IMR-90 (cell line): ENCODE measurements around the gene PIEZO1. TPM values are rescaled to one million over a fixed set of nuclear protein-coding genes. Genes with fewer than 3 reads are reported as not detected.

Experiments
- ATAC-seq: fragments of 200-7000 bp; cut with Tn5 transposase; 2 replicates; pipeline ENCODE4 v1.9.1; 2020; ENCODE audit warnings: low read depth, mild to moderate bottlenecking, moderate library complexity
- BruUV-seq: library from RNA; stranded (reverse); fragments of 400-500 nt; replicated peaks from 2 replicates; lab custom pipeline; 2021; lab: Mats Ljungman, UMichigan
- CTCF ChIA-PET: fragments of 300-600 bp; formaldehyde crosslinking; extraction: SDS; loops from one replicate; lab custom pipeline; 2021; ENCODE audit warnings: antibody characterized with exemption; lab: Yijun Ruan, JAX
- POLR2A ChIA-PET: fragments of 300-600 bp; sonication (Branson Sonifier 250); formaldehyde crosslinking; loops from one replicate; lab custom pipeline; 2022; ENCODE audit warnings: antibody characterized with exemption; ENCODE audit not compliant: unreplicated experiment; lab: Charles Lee
- DNase-seq: peaks from one replicate; pipeline ENCODE4 v3.0.0; 2013
- H2AFZ ChIP-seq: replicated peaks from 2 replicates; pipeline ENCODE3; 2013; ENCODE audit warnings: low read length, mild to moderate bottlenecking; ENCODE audit not compliant: poor library complexity
- H2AK5ac ChIP-seq: 2 replicates; pipeline ENCODE4 v1.6.1; 2013; ENCODE audit warnings: low read depth, low read length, inconsistent platforms
- H2AK9ac ChIP-seq: replicated peaks from 2 replicates; pipeline ENCODE3; 2013; ENCODE audit warnings: mild to moderate bottlenecking, low read depth, low read length, moderate library complexity; ENCODE audit not compliant: poor library complexity
- H2BK120ac ChIP-seq: 2 replicates; pipeline ENCODE4 v1.6.1; 2013; ENCODE audit warnings: low read depth, low read length, inconsistent platforms
- H2BK15ac ChIP-seq: 3 replicates; pipeline ENCODE4 v1.6.1; 2013; ENCODE audit warnings: low read depth, low read length, inconsistent platforms
- H2BK20ac ChIP-seq: 2 replicates; pipeline ENCODE4 v1.6.1; 2013; ENCODE audit warnings: low read depth, mild to moderate bottlenecking, inconsistent platforms, low read length, moderate library complexity
- H2BK5ac ChIP-seq: 2 replicates; pipeline ENCODE4 v1.6.1; 2013; ENCODE audit warnings: mild to moderate bottlenecking, low read depth, low read length, inconsistent platforms; ENCODE audit not compliant: poor library complexity, severe bottlenecking
- H3K14ac ChIP-seq: replicated peaks from 2 replicates; pipeline ENCODE4 v1.6.1; 2013; ENCODE audit warnings: low read depth, low read length, inconsistent platforms
- H3K18ac ChIP-seq: 2 replicates; pipeline ENCODE4 v1.6.1; 2013; ENCODE audit warnings: low read depth, low read length, control low read depth
- H3K23ac ChIP-seq: 2 replicates; pipeline ENCODE4 v1.6.1; 2013; ENCODE audit warnings: low read depth, low read length, inconsistent platforms
- H3K27ac ChIP-seq: 2 replicates; pipeline ENCODE4 v1.5.1; 2013; ENCODE audit warnings: mild to moderate bottlenecking, control low read depth, low read length; ENCODE audit not compliant: insufficient read depth
- H3K27me3 ChIP-seq: 2 replicates; pipeline ENCODE4 v1.6.1; 2013; ENCODE audit warnings: low read length; ENCODE audit not compliant: control insufficient read depth, insufficient read depth
- H3K36me3 ChIP-seq: 2 replicates; pipeline ENCODE4 v1.6.1; 2013; ENCODE audit warnings: low read length, mixed read lengths; ENCODE audit not compliant: control insufficient read depth, insufficient read depth
- H3K4ac ChIP-seq: 2 replicates; pipeline ENCODE4 v1.6.1; 2013; ENCODE audit warnings: low read depth, low read length, inconsistent platforms
- H3K4me1 ChIP-seq: 2 replicates; pipeline ENCODE4 v1.6.1; 2013; ENCODE audit warnings: low read length, mixed read lengths; ENCODE audit not compliant: control insufficient read depth, insufficient read depth
- H3K4me2 ChIP-seq: 2 replicates; pipeline ENCODE4 v1.6.1; 2013; ENCODE audit warnings: low read depth, mild to moderate bottlenecking, control low read depth, low read length, moderate library complexity
- H3K4me3 ChIP-seq: 2 replicates; pipeline ENCODE4 v1.5.1; 2013; ENCODE audit warnings: low read depth, mild to moderate bottlenecking, control low read depth, low read length, moderate library complexity; ENCODE audit not compliant: insufficient read depth
- H3K56ac ChIP-seq: 2 replicates; pipeline ENCODE4 v1.6.1; 2013; ENCODE audit warnings: low read length, inconsistent platforms; ENCODE audit not compliant: insufficient read depth; ENCODE audit errors: extremely low read depth
- H3K79me1 ChIP-seq, 2 experiments: 2 replicates each; pipeline ENCODE4 v1.6.1; 2013; ENCODE audit warnings: low read length in 2 of 2, inconsistent platforms in 1 of 2, low read depth in 1 of 2
- H3K9ac ChIP-seq: 2 replicates; pipeline ENCODE4 v1.6.1; 2013; ENCODE audit warnings: low read depth, low read length, control low read depth
- H3K9me1 ChIP-seq: 2 replicates; pipeline ENCODE4 v1.6.1; 2013; ENCODE audit warnings: low read length, inconsistent platforms; ENCODE audit not compliant: insufficient read depth
- H3K9me3 ChIP-seq: 2 replicates; pipeline ENCODE4 v1.6.1; 2013; ENCODE audit warnings: low read length; ENCODE audit not compliant: control insufficient read depth, insufficient read depth
- H4K20me1 ChIP-seq: 2 replicates; pipeline ENCODE4 v1.6.1; 2013; ENCODE audit warnings: low read length, inconsistent platforms; ENCODE audit not compliant: insufficient read depth
- H4K5ac ChIP-seq: 2 replicates; pipeline ENCODE4 v1.6.1; 2013; ENCODE audit warnings: mild to moderate bottlenecking, low read depth, low read length, control low read depth
- H4K8ac ChIP-seq, 2 experiments: 2 replicates each; pipeline ENCODE4 v1.6.1; 2013; ENCODE audit warnings: low read depth in 2 of 2, low read length in 2 of 2, control low read depth in 1 of 2, inconsistent platforms in 1 of 2
- H4K91ac ChIP-seq: 2 replicates; pipeline ENCODE4 v1.6.1; 2013; ENCODE audit warnings: low read depth, low read length, inconsistent platforms; ENCODE audit not compliant: insufficient read depth
- BHLHE40 ChIP-seq: fragments of 150-350 bp; IDR thresholded peaks from 2 replicates; pipeline ENCODE4 v1.6.1; 2016; ENCODE audit warnings: mild to moderate bottlenecking, low read depth, low read length
- CEBPB ChIP-seq: IDR thresholded peaks from 2 replicates; pipeline ENCODE4 v1.6.1; 2012; ENCODE audit warnings: low read depth, low read length, improper control_type of control experiment
- CHD1 ChIP-seq: IDR thresholded peaks from 2 replicates; pipeline ENCODE4 v1.6.1; 2012; ENCODE audit warnings: low read depth, low read length, improper control_type of control experiment
- CTCF ChIP-seq: conservative IDR thresholded peaks from 2 replicates; pipeline ENCODE4 v1.5.1; 2012; ENCODE audit warnings: mild to moderate bottlenecking, low read depth, low read length, improper control_type of control experiment
- ELK1 ChIP-seq: fragments of 150-350 bp; IDR thresholded peaks from 2 replicates; pipeline ENCODE4 v1.6.1; 2016; ENCODE audit warnings: low read depth, mild to moderate bottlenecking, low read length, moderate library complexity, borderline replicate concordance
- MAFK ChIP-seq: IDR thresholded peaks from 2 replicates; pipeline ENCODE4 v1.6.1; 2012; ENCODE audit warnings: low read depth, low read length, improper control_type of control experiment
- MAZ ChIP-seq: IDR thresholded peaks from 2 replicates; pipeline ENCODE4 v1.6.1; 2012; ENCODE audit warnings: low read depth, mild to moderate bottlenecking, low read length, improper control_type of control experiment, moderate library complexity, borderline replicate concordance
- MXI1 ChIP-seq: IDR thresholded peaks from 2 replicates; pipeline ENCODE4 v1.6.1; 2012; ENCODE audit warnings: low read depth, mild to moderate bottlenecking, low read length, moderate library complexity, borderline replicate concordance
- POLR2A ChIP-seq: IDR thresholded peaks from 2 replicates; pipeline ENCODE4 v1.6.1; 2012; ENCODE audit warnings: mild to moderate bottlenecking, low read depth, low read length
- RAD21 ChIP-seq: IDR thresholded peaks from 2 replicates; pipeline ENCODE4 v1.6.1; 2012; ENCODE audit warnings: low read length, improper control_type of control experiment
- RCOR1 ChIP-seq: IDR thresholded peaks from 2 replicates; pipeline ENCODE4 v1.6.1; 2012; ENCODE audit warnings: mild to moderate bottlenecking, low read length, improper control_type of control experiment; ENCODE audit not compliant: insufficient replicate concordance
- RFX5 ChIP-seq: IDR thresholded peaks from 2 replicates; pipeline ENCODE4 v1.8.0; 2012; ENCODE audit warnings: low read depth, mild to moderate bottlenecking, low read length, moderate library complexity
- SMC3 ChIP-seq: fragments of 150-350 bp; IDR thresholded peaks from 2 replicates; pipeline ENCODE4 v1.6.1; 2016; ENCODE audit warnings: low read depth, mild to moderate bottlenecking, antibody characterized with exemption, low read length, moderate library complexity
- USF2 ChIP-seq: fragments of 150-350 bp; IDR thresholded peaks from 2 replicates; pipeline ENCODE4 v1.6.1; 2017; ENCODE audit warnings: mild to moderate bottlenecking, antibody characterized with exemption, low read length, low read depth
- WGBS, 2 experiments: methylation state at CpG; one replicate each; pipeline versions ENCODE4 v1.1.5 to v1.1.7; 2013; ENCODE audit warnings: missing lambda C conversion rate in 2 of 2; ENCODE audit not compliant: insufficient read length in 1 of 2; ENCODE audit errors: extremely low coverage in 2 of 2; 5-methylcytosine and 5-hydroxymethylcytosine counted together
- dilution Hi-C: fragments of 300-500 bp; cut with HindIII; formaldehyde crosslinking; loops from one replicate; pipeline ENCODE4 v1.14.3; 2018; ENCODE audit warnings: low sequenced_read_pairs; ENCODE audit not compliant: unreplicated experiment
- in situ Hi-C: fragments of 300-500 bp; cut with MboI; formaldehyde crosslinking; loops from 3 replicates; pipeline ENCODE4 v1.14.3; 2019; ENCODE audit warnings: low sequenced_read_pairs, inconsistent platforms, mixed read lengths
- intact Hi-C: fragments of 100-400 bp; cut with micrococcal nuclease; formaldehyde crosslinking; loops from 2 replicates; pipeline ENCODE4 v1.10.0; 2022
- polyA plus RNA-seq, 3 experiments: library from polyadenylated mRNA; depleted of rRNA; stranded (reverse); fragments of >200 nt; gene quantifications; 2 replicates each; pipeline ENCODE4 v1.2.3, GENCODE V29; 2012; ENCODE audit warnings: low replicate concordance in 1 of 3
- total RNA-seq: library from RNA; depleted of rRNA; stranded (reverse); fragments of >200 nt; gene quantifications from 2 replicates; pipeline ENCODE4 v1.2.3, GENCODE V29; 2012

The PIEZO1 gene
- total and polyA plus RNA-seq, 2 of the 4 experiments (the other 2 are of a cell fraction): 36.2 to 372 TPM

- in situ Hi-C loops: no loop called here
- TF ChIP-seq MAZ (peak; percentile 71; the same call in 1 of the 2 replicates), MAFK (no peak), RAD21 (no peak), USF2 (peak; percentile 58), BHLHE40 (0 out of 2 replicates have a peak, but pooled peaks have one; percentile 24), ELK1 (no peak), RCOR1 (no peak), CEBPB (no peak), POLR2A (peak; percentile 67), CTCF (no peak), MXI1 (peak; percentile 100), RFX5 (no peak), SMC3 (no peak), CHD1 (no peak)
Measured at GRCh38 chr16:88706229-88706964, 78.6 kb downstream of the PIEZO1 start, which contains the start of the genes CTU2 and RNF166. CTU2 (plus strand) TSS chr16:88706503; CDS start chr16:88706531, 28 bp downstream. RNF166 (minus strand) TSS chr16:88706408; CDS start chr16:88706325, 83 bp downstream.

More at GRCh38 chr16:88706229-88706964, 78.6 kb downstream of the PIEZO1 start, which contains the start of the genes CTU2 and RNF166:
- H4K8ac ChIP-seq: peak within 1 kb of the TSS; percentile 50 to 89; a peak in 3 of 4 replicates
- peak within 1 kb of the TSS; percentile 82 for H3K14ac ChIP-seq
- intact Hi-C loops: no loop called here
- H3K56ac ChIP-seq: peak within 1 kb of the TSS; percentile 20; the same call in 1 of the 2 replicates
- 0 out of 2 replicates have a peak, but pooled peaks cover 2% of the 10 kb centered on the region for H3K36me3 ChIP-seq
- H2BK5ac ChIP-seq: peak within 1 kb of the TSS; percentile 67
- H2BK15ac ChIP-seq: no peak within 1 kb of the TSS
- peak within 1 kb of the TSS; percentile 81 for H3K23ac ChIP-seq
- H3K9ac ChIP-seq: peak within 1 kb of the TSS; percentile 80
- no peaks in the 10 kb centered on the region for H3K9me1 ChIP-seq
- peak within 1 kb of the TSS; percentile 95 for H3K4me3 ChIP-seq
- H3K79me1 ChIP-seq: peaks cover 26 to 74% of the 10 kb centered on the region in 2 experiments
- peak within 1 kb of the TSS; percentile 18; the same call in 1 of the 2 replicates for H2BK120ac ChIP-seq
- H2BK20ac ChIP-seq: no peak within 1 kb of the TSS
- dilution Hi-C loops: no loop called here
- peak within 1 kb of the TSS; percentile 94 for H2AFZ ChIP-seq
- H3K4ac ChIP-seq: peak within 1 kb of the TSS; percentile 81
- no peaks in the 10 kb centered on the region for H3K9me3 ChIP-seq
- H4K20me1 ChIP-seq: peaks cover 22% of the 10 kb centered on the region; the same call in 1 of the 2 replicates
- peak within 1 kb of the TSS; percentile 60; the same call in 1 of the 2 replicates for H4K91ac ChIP-seq
- H4K5ac ChIP-seq: peak within 1 kb of the TSS; percentile 66; the same call in 1 of the 2 replicates
- peaks cover 12% of the 10 kb centered on the region for H3K4me1 ChIP-seq
- ATAC-seq (peak; percentile 86), DNase-seq (peak; percentile 84)
- peak within 1 kb of the TSS; percentile 65; the same call in 1 of the 2 replicates for H3K27ac ChIP-seq
- BruUV-seq: no TSS peak
- H3K18ac ChIP-seq: no peak within 1 kb of the TSS
- WGBS, 2 experiments: 1% methylated on average over 33 of the region's 86 CpGs; no CpG with 5 or more reads in 1 of the 2 experiments
- H2AK9ac ChIP-seq: peak within 1 kb of the TSS; percentile 98
- peak within 1 kb of the TSS; percentile 99 for H3K4me2 ChIP-seq
- H3K27me3 ChIP-seq: no peaks in the 10 kb centered on the region
- POLR2A ChIA-PET: no interaction called here
- peak within 1 kb of the TSS; percentile 91 for H2AK5ac ChIP-seq
- CTCF ChIA-PET: no interaction called here
